GM06990 (cell line): ENCODE results near the gene SLC13A4.

Experiments
- DNase-seq: peaks from one replicate; pipeline ENCODE4 v3.0.0-alpha.2; 2011; ENCODE audit not compliant: insufficient read length; ENCODE audit errors: extremely low read depth
- H3K27me3 ChIP-seq: replicated peaks from 2 replicates; pipeline ENCODE4 v1.6.0; 2011; ENCODE audit warnings: low read length; ENCODE audit not compliant: control insufficient read depth, insufficient read depth
- H3K36me3 ChIP-seq: 2 replicates; pipeline ENCODE4 v1.5.1; 2011; ENCODE audit warnings: low read length; ENCODE audit not compliant: control insufficient read depth, insufficient read depth
- H3K4me3 ChIP-seq: replicated peaks from 2 replicates; pipeline ENCODE4 v1.5.1; 2011; ENCODE audit warnings: low read depth, mild to moderate bottlenecking, control low read depth, low read length
- CTCF ChIP-seq: IDR thresholded peaks from 2 replicates; pipeline ENCODE4 v1.5.1; 2011; ENCODE audit warnings: low read length, control low read depth, mild to moderate bottlenecking, inconsistent platforms; ENCODE audit not compliant: insufficient read depth, poor library complexity, severe bottlenecking

The SLC13A4 gene

DNA sequence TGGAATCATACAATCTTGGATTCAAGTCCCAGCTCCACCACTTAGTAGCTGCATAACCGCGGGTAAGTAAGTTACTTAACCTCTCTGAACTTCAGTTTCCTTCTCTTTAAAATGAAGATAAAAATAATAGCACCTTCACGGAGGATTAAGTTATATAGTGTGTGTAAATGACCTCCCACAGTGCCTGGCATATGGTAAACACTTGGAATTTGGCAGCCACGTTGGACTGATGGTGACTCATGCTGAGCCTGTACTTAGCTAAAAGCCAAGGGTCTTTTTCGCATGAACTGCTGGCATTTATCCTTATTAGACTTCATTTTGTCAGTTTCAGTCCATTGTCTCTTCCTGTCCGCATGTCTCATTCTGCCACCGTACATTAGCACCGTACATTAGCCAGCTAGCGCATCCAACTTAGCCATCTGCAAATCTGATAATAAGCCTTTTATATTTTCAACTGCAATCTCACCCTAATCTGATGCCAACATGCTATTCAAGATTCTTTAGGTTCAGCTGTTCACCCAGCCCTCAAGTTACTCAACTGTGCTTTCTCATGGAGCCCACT lies 11.2 kb downstream of the SLC13A4 start:
- no peaks in the 10 kb centered on the region for H3K36me3 ChIP-seq
- no peaks in the 10 kb centered on the region for H3K27me3 ChIP-seq
- DNase-seq, result no peak
- TF ChIP-seq CTCF, result no peak
- no peak overlapping the region for H3K4me3 ChIP-seq

DNA sequence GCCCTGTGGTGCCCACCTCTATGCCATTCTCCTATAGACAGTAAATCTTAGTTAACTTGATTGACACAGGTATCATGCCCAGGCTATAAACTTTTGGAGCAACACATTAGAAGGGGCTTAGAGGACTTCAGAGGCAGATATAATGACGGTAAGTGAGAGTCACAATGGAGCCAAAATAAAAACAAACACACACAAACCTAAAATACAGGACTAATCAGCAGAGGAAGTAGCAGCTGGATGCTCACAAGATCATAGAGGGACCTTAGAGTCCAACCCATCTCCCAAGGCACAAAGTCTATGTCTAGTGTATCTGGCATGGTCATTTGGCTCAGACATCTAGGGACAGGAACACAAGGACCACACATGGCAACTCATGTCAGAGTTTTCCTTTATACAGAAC lies 12.3 kb downstream of the SLC13A4 start:
- H3K4me3 ChIP-seq, result no peak overlapping the region
- no peak for TF ChIP-seq CTCF
- no peaks in the 10 kb centered on the region for H3K36me3 ChIP-seq
- DNase-seq, result no peak
- no peaks in the 10 kb centered on the region for H3K27me3 ChIP-seq

DNA sequence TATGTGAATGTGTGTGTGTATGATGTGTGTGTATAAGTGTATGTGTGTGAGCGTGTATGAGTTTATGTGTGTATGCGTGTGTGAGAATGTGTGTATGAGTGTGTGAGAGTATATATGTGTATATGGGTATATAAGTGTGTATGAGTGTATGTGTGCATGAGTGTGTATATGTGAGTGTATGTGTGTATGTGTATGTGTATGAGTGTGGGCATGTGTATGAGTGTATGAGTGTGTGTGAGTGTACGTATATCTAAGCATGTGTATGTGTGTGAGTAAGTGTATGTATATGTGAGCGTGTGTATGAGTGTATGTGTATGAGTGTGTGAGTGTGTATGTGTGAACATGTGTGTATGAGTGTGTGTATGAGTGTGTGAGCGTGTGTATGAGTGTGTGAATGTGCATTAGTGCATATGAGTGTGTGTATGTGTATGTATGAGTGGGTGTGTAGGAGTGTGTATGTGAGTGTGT lies 12.9 kb downstream of the SLC13A4 start:
- no peak overlapping the region for H3K4me3 ChIP-seq
- H3K36me3 ChIP-seq, result no peaks in the 10 kb centered on the region
- TF ChIP-seq CTCF, result no peak
- DNase-seq, result no peak
- no peaks in the 10 kb centered on the region for H3K27me3 ChIP-seq

DNA sequence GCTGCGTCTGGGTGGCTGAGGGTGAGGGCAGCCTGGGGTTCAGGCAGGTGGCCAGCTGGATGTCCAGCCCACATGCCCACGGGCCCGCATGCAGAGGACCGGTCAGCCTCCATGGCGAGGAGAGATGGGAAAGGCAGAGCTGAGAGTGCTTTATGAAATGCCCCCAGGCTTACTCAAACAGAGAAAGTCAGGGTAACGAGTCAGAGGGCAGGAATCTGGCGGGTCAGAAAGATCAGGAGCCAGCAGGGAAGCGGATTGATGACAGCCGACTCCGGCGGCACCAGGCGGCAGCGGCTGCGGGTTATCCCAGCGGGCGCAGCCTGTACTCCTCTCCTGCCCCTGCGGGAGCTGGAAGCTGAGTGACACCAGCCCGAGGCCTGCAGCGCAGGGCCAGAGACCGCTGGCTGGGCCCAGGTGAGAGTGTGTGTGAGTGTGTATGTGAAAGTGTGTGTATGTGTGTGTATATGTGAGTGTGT lies 13.4 kb downstream of the SLC13A4 start:
- no peaks in the 10 kb centered on the region for H3K36me3 ChIP-seq
- no peak for TF ChIP-seq CTCF
- no peak for DNase-seq
- no peaks in the 10 kb centered on the region for H3K27me3 ChIP-seq
- H3K4me3 ChIP-seq, result no peak overlapping the region

- Histone ChIP-seq H3K36me3 (no peaks in the 10 kb centered on the region), H3K4me3 (no peak overlapping the region), H3K27me3 (no peaks in the 10 kb centered on the region)
- no peak for TF ChIP-seq CTCF
- DNase-seq, result no peak
These were observed 14.0 kb downstream of the SLC13A4 start for GRCh38 chr7:135713836-135714470.
